Measurements from ENCODE around the gene SMG5.
"Not testable (repeated sequence)": the region's sequence is repeated elsewhere in the genome, so short reads cannot be mapped to it uniquely, and the experiment has no call there.

The SMG5 gene

DNA sequence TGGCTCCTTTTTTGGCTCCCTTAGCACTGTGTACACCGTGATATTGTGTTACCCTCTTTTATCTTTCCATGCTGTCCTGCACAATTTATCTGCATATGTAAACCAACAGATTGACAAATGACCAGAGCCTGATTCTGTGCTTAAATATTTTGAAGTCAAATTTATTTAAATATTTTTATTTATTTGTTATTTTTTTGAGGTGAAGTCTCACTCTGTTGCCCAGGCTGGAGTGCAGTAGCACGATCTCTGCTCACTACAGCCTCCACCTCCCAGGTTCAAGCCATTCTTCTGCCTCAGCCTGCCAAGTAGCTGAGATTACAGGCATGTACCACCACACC lies 57.0 kb downstream of the SMG5 start:
- no peak for TF ChIP-seq CTCF (IDR thresholded peaks at IDR 0.05; ENCODE audit: control insufficient read depth, insufficient read depth, low read depth, low read length, missing control alignments)
- no peak overlapping the region for H3K4me3 ChIP-seq (ENCODE audit: control insufficient read depth, low read depth, low read length)

DNA sequence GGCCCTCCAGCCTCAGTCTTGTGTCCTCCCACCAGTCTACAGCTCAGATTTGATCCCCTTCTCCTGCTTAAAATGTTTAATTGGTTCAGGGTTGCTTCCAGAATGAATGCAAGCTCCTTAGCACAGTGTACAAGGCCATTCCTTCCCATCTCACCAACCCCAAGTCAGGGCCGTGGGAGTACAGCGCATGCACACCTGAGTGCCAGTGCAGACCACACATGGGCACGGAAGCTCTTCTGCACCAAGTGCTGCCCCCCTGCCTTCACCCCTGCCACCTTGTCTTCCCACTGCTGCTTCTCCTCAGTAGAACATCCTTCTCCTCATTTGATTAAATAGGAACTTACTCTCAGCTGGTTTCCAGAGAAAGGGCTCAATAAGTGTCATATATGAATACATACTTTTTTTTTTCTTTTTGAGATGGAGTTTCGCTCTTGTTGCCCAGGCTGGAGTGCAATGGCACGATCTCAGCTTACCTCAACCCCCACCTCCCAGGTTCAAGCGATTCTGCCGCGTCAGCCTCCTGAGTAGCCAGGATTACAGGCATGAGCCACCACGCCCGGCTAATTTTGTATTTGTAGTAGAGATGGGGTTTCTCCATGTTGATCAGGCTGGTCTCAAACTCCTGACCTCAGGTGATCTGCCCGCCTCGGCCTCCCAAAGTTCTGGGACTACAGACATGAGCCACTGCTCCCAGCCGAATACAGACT lies 60.5 kb downstream of the SMG5 start:
- H3K4me3 ChIP-seq (ENCODE audit: control insufficient read depth, low read depth, low read length), result no peak overlapping the region
- no peak for TF ChIP-seq CTCF (IDR thresholded peaks at IDR 0.05; ENCODE audit: control insufficient read depth, insufficient read depth, low read depth, low read length, missing control alignments)
- DNase-seq (ENCODE audit: low read depth), result no peak

More for the DNA sequence above, 57.0 kb downstream of the SMG5 start:
- no peak for DNase-seq (ENCODE audit: low read depth)

DNA sequence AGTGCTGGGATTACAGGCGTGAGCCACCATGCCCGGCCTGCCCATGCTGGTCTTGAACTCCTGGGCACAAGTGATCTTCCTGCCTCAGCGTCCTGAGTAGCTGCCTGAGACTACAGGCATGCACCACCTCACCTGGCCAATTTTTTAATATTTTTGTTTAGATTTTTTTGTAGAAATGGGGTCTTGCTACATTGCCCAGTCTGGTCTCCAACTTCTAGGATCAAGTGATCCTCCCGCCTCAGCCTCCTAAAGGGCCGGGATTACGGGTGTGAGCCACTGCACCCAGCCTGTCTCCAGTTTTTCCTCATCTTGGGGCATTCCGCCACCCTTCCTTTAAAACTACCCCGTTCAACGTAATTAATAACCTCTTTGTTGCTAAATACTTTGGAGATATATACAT lies 62.4 kb downstream of the SMG5 start:
- no peak overlapping the region for H3K4me3 ChIP-seq (ENCODE audit: control insufficient read depth, low read depth, low read length)
- TF ChIP-seq CTCF (IDR thresholded peaks at IDR 0.05; ENCODE audit: control insufficient read depth, insufficient read depth, low read depth, low read length, missing control alignments), result no peak
- DNase-seq (ENCODE audit: low read depth), result no peak

- no peak for TF ChIP-seq CTCF (IDR thresholded peaks at IDR 0.05; ENCODE audit: control insufficient read depth, insufficient read depth, low read depth, low read length, missing control alignments)
- no peak overlapping the region for H3K4me3 ChIP-seq (ENCODE audit: control insufficient read depth, low read depth, low read length)
- no peak for DNase-seq (ENCODE audit: low read depth)
These were observed 64.8 kb downstream of the SMG5 start for GRCh38 chr1:156217871-156218270.

DNA sequence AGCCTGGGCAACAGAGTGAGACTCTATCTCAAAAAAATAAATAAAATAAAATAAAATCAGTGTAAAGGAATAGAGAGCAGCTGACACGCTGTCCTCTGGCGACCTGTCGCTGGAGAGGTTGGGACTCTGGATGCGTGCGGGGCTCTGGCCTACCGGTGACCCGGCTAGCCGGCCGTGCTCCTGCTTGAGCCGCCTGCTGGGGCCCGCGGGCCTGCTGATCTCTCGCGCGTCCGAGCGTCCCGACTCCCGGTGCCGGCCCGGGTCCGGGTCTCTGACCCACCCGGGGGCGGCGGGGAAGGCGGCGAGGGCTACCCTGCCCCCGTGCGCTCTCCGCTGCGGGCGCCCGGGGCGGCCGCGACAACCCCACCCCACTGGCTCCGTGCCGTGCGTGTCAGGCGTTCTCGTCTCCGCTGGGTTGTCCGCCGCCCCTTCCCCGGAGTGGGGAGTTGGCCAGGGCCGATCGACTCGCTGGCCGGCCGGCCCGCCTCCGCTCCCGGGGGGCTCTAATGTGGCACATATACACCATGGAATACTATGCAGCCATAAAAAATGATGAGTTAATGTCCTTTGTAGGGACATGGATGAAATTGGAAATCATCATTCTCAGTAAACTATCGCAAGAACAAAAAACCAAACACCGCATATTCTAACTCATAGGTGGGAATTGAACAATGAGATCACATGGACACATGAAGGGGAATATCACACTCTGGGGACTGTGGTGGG lies 66.1 kb downstream of the SMG5 start:
- DNase-seq (ENCODE audit: low read depth); H3K4me3 ChIP-seq (ENCODE audit: control insufficient read depth, low read depth, low read length): not testable (repeated sequence)

DNA sequence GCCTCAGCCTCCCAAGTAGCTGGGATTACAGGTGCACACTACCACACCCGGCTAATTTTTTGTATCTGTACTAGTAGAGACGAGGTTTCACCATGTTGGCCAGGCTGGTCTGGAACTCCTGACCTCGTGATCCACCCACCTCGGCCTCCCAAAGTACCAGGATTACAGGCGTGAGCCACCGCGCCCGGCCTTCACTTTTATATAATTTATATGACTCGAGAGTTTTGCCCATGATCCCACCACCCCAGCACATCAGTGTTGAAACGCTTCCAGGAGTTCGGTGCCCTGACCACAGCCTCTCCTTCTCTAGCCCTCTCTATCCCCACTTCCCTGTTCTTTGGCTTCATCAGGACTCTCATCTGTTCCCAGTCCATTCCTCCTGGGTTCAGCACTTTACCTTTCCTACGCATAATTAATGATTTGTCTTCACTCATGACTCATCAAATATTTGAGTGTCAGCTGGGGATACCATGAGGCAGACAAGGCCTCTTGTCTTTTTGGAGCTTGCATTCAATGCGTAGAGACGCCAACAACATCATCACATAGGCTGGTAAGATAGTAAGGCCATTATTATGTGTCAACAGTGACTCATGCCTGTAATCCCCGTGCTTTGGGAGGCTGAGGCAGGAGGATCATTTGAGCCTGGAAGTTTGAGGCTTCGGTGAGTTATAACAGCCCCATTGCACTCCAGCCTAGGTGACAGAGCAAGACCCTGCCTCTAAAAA lies 68.4 kb downstream of the SMG5 start:
- no peak for TF ChIP-seq CTCF (IDR thresholded peaks at IDR 0.05; ENCODE audit: control insufficient read depth, insufficient read depth, low read depth, low read length, missing control alignments)
- no peak for DNase-seq (ENCODE audit: low read depth)
- peak overlapping the region; percentile 76 for H3K4me3 ChIP-seq (ENCODE audit: control insufficient read depth, low read depth, low read length)

DNA sequence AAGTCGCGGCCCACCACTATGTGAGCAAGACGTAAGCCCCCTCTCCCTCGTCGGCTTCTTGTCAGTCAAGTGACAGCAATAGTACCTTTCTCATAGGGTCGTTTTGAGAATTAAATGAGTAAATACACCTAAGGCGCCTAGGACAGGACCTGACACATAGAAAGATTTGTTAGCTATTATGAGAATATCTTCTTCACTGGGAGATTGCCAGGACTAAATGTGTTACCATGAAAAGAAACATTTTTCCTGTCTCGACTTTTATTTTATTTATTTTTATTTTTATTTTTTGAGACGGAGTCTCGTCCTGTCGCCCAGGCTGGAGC lies 69.0 kb downstream of the SMG5 start:
- no peak for TF ChIP-seq CTCF (IDR thresholded peaks at IDR 0.05; ENCODE audit: control insufficient read depth, insufficient read depth, low read depth, low read length, missing control alignments)

More for the DNA sequence above, 69.0 kb downstream of the SMG5 start:
- DNase-seq (ENCODE audit: low read depth), result no peak
- peak overlapping the region; percentile 76 for H3K4me3 ChIP-seq (ENCODE audit: control insufficient read depth, low read depth, low read length)
